ENCODE measurements around the gene SMIM35.

Gene SMIM35

DNA sequence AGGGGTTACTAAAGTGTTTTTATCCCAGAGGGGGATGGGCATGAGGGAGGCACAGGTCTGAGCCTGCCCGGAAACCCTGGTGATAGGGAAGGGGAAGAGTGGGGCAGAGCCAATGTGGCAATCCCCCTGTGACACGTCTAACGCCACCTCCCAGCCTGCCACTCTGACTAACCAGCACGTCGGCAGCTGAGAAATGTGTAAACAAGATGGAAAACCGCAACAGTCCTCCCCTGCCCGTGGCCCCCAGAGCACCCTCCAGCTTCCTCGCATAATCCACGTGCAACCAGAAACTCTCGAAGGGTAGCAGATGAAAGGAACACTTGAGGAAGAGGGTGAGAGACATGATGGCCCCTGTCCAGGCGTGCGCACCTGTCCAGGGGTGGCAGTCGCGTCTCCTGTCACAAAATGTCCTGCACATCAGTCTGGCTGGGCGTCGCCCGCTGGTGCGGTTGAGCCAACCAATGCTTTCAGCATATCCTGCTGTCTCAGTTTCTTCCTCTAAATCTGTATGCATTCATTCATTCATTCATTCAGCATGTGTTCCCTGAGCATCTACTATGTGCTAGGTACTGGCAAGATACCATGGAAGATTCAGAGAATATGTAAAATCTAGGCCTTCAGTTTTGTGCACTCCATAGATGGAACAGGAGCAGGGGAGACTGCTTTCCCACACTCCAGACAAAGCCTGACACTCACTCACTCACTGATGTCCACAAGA lies 5.4 kb downstream of the SMIM35 start:
- TF ChIP-seq GLIS3 (CRISPR knock-in tag; IDR thresholded peaks at IDR 0.05) (no peak), SNAI2 (CRISPR knock-in tag; IDR thresholded peaks at IDR 0.05) (no peak), ZC3H10 (CRISPR knock-in tag; IDR thresholded peaks at IDR 0.05) (no peak), BACH2 (CRISPR knock-in tag; IDR thresholded peaks at IDR 0.05; ENCODE audit: borderline replicate concordance) (no peak), ZFP3 (CRISPR knock-in tag; IDR thresholded peaks at IDR 0.05) (no peak)
- TF ChIP-seq, protein P1, sequence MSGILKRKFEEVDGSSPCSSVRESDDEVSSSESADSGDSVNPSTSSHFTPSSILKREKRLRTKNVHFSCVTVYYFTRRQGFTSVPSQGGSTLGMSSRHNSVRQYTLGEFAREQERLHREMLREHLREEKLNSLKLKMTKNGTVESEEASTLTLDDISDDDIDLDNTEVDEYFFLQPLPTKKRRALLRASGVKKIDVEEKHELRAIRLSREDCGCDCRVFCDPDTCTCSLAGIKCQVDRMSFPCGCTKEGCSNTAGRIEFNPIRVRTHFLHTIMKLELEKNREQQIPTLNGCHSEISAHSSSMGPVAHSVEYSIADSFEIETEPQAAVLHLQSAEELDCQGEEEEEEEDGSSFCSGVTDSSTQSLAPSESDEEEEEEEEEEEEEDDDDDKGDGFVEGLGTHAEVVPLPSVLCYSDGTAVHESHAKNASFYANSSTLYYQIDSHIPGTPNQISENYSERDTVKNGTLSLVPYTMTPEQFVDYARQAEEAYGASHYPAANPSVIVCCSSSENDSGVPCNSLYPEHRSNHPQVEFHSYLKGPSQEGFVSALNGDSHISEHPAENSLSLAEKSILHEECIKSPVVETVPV (CRISPR knock-in tag; IDR thresholded peaks at IDR 0.05), result no peak
- no peak for ATAC-seq

DNA sequence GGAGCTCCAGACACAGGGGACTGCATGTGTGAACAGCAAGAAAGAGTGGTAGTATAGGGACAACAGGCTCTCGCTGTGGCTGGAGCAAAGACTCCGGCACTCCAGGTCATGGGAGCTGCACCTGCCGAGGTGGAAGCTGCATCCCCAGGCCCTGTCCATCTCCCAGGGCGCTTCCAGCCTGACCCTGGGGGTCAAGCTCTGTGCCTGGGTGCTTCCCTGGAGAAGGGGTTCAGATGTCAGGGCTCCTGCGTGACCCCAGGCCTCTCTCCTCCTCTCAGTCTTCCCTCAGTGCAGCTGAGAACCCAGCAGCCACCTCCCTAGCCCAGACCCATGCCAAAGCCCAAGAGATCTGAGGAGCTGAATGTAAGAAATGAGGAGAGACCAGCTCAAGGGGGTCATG lies 6.5 kb downstream of the SMIM35 start:
- ATAC-seq, result no peak
- TF ChIP-seq ZFP3 (CRISPR knock-in tag; IDR thresholded peaks at IDR 0.05) (no peak), BACH2 (CRISPR knock-in tag; IDR thresholded peaks at IDR 0.05; ENCODE audit: borderline replicate concordance) (no peak), ESRRG (CRISPR knock-in tag; IDR thresholded peaks at IDR 0.05) (no peak), CSDC2 (CRISPR knock-in tag; IDR thresholded peaks at IDR 0.05) (no peak), ZNF565 (CRISPR knock-in tag; conservative IDR thresholded peaks at IDR 0.05; ENCODE audit: low read depth) (no peak), ZNF8 (CRISPR knock-in tag; IDR thresholded peaks at IDR 0.05) (no peak), SNAI2 (CRISPR knock-in tag; IDR thresholded peaks at IDR 0.05) (no peak), OSR1 (CRISPR knock-in tag; IDR thresholded peaks at IDR 0.05) (no peak), ZFP30 (CRISPR knock-in tag; IDR thresholded peaks at IDR 0.05) (no peak), TCF4 (CRISPR knock-in tag; IDR thresholded peaks at IDR 0.05; ENCODE audit: borderline replicate concordance) (no peak), ZC3H10 (CRISPR knock-in tag; IDR thresholded peaks at IDR 0.05) (no peak), ARNTL (CRISPR knock-in tag; IDR thresholded peaks at IDR 0.05; ENCODE audit: borderline replicate concordance, low read depth) (no peak), RARB (CRISPR knock-in tag; IDR thresholded peaks at IDR 0.05) (no peak), TOX (CRISPR knock-in tag; IDR thresholded peaks at IDR 0.05; ENCODE audit: borderline replicate concordance) (no peak), ISL1 (CRISPR knock-in tag; IDR thresholded peaks at IDR 0.05) (no peak)
- TF ChIP-seq, protein P2, sequence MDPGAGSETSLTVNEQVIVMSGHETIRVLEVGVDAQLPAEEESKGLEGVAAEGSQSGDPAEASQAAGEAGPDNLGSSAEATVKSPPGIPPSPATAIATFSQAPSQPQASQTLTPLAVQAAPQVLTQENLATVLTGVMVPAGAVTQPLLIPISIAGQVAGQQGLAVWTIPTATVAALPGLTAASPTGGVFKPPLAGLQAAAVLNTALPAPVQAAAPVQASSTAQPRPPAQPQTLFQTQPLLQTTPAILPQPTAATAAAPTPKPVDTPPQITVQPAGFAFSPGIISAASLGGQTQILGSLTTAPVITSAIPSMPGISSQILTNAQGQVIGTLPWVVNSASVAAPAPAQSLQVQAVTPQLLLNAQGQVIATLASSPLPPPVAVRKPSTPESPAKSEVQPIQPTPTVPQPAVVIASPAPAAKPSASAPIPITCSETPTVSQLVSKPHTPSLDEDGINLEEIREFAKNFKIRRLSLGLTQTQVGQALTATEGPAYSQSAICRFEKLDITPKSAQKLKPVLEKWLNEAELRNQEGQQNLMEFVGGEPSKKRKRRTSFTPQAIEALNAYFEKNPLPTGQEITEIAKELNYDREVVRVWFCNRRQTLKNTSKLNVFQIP (CRISPR knock-in tag; IDR thresholded peaks at IDR 0.05; ENCODE audit: borderline replicate concordance, low read depth), result no peak
- TF ChIP-seq, protein P3, sequence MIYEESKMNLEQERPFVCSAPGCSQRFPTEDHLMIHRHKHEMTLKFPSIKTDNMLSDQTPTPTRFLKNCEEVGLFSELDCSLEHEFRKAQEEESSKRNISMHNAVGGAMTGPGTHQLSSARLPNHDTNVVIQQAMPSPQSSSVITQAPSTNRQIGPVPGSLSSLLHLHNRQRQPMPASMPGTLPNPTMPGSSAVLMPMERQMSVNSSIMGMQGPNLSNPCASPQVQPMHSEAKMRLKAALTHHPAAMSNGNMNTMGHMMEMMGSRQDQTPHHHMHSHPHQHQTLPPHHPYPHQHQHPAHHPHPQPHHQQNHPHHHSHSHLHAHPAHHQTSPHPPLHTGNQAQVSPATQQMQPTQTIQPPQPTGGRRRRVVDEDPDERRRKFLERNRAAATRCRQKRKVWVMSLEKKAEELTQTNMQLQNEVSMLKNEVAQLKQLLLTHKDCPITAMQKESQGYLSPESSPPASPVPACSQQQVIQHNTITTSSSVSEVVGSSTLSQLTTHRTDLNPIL (CRISPR knock-in tag; IDR thresholded peaks at IDR 0.05; ENCODE audit: low read depth), result no peak
- TF ChIP-seq, protein P4, sequence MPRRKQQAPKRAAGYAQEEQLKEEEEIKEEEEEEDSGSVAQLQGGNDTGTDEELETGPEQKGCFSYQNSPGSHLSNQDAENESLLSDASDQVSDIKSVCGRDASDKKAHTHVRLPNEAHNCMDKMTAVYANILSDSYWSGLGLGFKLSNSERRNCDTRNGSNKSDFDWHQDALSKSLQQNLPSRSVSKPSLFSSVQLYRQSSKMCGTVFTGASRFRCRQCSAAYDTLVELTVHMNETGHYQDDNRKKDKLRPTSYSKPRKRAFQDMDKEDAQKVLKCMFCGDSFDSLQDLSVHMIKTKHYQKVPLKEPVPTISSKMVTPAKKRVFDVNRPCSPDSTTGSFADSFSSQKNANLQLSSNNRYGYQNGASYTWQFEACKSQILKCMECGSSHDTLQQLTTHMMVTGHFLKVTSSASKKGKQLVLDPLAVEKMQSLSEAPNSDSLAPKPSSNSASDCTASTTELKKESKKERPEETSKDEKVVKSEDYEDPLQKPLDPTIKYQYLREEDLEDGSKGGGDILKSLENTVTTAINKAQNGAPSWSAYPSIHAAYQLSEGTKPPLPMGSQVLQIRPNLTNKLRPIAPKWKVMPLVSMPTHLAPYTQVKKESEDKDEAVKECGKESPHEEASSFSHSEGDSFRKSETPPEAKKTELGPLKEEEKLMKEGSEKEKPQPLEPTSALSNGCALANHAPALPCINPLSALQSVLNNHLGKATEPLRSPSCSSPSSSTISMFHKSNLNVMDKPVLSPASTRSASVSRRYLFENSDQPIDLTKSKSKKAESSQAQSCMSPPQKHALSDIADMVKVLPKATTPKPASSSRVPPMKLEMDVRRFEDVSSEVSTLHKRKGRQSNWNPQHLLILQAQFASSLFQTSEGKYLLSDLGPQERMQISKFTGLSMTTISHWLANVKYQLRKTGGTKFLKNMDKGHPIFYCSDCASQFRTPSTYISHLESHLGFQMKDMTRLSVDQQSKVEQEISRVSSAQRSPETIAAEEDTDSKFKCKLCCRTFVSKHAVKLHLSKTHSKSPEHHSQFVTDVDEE (CRISPR knock-in tag; IDR thresholded peaks at IDR 0.05), result no peak

DNA sequence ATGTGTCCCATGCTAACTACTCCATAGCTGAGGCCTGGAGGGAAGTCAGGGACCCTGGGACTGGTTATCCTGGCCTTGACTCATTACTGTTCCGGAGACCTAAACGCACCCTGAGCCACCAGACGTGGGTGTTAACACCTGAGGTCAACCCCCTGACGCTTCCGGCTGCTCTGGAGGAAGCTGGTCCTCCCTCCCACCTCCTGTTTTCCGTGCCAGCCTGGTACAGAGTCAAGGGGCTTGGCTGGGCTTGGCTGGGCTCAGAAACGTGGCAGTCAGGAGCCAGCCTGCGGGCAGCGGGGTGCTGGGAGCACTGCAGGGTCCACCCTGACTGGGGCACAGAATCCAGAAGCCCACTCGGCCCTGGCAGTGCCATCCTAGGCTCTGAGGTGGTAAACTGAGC lies 7.3 kb downstream of the SMIM35 start:
- no peak for ATAC-seq
- TF ChIP-seq, protein P3 (CRISPR knock-in tag; IDR thresholded peaks at IDR 0.05; ENCODE audit: low read depth), result no peak
- TF ChIP-seq ZNF70 (CRISPR knock-in tag; IDR thresholded peaks at IDR 0.05) (no peak), OSR1 (CRISPR knock-in tag; IDR thresholded peaks at IDR 0.05) (no peak), ESRRG (CRISPR knock-in tag; IDR thresholded peaks at IDR 0.05) (no peak), ZFP3 (CRISPR knock-in tag; IDR thresholded peaks at IDR 0.05) (no peak), RARB (CRISPR knock-in tag; IDR thresholded peaks at IDR 0.05) (no peak), ZC3H10 (CRISPR knock-in tag; IDR thresholded peaks at IDR 0.05) (no peak), TCF4 (CRISPR knock-in tag; IDR thresholded peaks at IDR 0.05; ENCODE audit: borderline replicate concordance) (no peak), ISL1 (CRISPR knock-in tag; IDR thresholded peaks at IDR 0.05) (no peak), BACH2 (CRISPR knock-in tag; IDR thresholded peaks at IDR 0.05; ENCODE audit: borderline replicate concordance) (no peak), TOX (CRISPR knock-in tag; IDR thresholded peaks at IDR 0.05; ENCODE audit: borderline replicate concordance) (no peak), CSDC2 (CRISPR knock-in tag; IDR thresholded peaks at IDR 0.05) (no peak), ZFP30 (CRISPR knock-in tag; IDR thresholded peaks at IDR 0.05) (no peak), ZNF565 (CRISPR knock-in tag; conservative IDR thresholded peaks at IDR 0.05; ENCODE audit: low read depth) (no peak), ARNTL (CRISPR knock-in tag; IDR thresholded peaks at IDR 0.05; ENCODE audit: borderline replicate concordance, low read depth) (no peak), GLIS3 (CRISPR knock-in tag; IDR thresholded peaks at IDR 0.05) (no peak)
- TF ChIP-seq, protein P5, sequence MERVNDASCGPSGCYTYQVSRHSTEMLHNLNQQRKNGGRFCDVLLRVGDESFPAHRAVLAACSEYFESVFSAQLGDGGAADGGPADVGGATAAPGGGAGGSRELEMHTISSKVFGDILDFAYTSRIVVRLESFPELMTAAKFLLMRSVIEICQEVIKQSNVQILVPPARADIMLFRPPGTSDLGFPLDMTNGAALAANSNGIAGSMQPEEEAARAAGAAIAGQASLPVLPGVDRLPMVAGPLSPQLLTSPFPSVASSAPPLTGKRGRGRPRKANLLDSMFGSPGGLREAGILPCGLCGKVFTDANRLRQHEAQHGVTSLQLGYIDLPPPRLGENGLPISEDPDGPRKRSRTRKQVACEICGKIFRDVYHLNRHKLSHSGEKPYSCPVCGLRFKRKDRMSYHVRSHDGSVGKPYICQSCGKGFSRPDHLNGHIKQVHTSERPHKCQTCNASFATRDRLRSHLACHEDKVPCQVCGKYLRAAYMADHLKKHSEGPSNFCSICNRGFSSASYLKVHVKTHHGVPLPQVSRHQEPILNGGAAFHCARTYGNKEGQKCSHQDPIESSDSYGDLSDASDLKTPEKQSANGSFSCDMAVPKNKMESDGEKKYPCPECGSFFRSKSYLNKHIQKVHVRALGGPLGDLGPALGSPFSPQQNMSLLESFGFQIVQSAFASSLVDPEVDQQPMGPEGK (CRISPR knock-in tag; IDR thresholded peaks at IDR 0.05; ENCODE audit: borderline replicate concordance), result no peak
- TF ChIP-seq, protein P2 (CRISPR knock-in tag; IDR thresholded peaks at IDR 0.05; ENCODE audit: borderline replicate concordance, low read depth), result no peak

Measured in SK-N-SH treated with all-trans-retinoic acid at 6 μM for 48 hours (cell line).